ENCODE measurements around the gene SOAT2. TPM values are rescaled to one million over a fixed set of nuclear protein-coding genes. Genes with fewer than 3 reads are reported as not detected.

SOAT2 gene
- total RNA-seq, 1 donor from 2014 or later = not detected

DNA sequence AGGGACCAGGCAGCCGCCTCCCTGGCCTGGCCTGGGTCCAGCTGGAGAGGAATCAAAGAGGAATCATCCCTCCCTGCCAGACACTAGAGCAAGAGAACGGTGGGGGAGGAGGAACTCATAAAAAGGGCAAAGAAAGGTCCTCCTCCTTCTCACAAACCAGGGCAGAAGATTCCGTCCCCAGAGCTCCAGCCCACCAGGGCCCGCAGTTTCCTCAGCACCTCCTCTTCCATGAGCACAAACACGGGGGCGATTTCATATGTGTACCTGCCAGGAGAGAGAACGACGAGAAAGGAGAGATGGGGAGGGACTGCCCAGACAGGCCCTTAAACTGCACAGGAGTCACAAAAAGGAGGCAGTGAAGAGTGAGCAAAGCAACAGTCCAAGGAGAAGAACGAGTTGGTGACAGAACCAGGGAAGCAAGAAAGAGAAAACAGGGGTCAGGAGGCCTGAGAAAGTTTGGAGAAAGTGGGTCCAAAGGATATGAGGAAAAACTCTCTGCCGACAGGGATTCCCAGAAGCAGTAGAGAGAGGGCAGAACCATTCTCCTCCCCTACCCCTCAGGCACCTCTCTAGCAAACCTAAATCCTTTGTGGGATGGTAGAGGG is 68.5 kb downstream of the SOAT2 start:
- no peak for DNase-seq (ENCODE audit: low read depth)

DNA sequence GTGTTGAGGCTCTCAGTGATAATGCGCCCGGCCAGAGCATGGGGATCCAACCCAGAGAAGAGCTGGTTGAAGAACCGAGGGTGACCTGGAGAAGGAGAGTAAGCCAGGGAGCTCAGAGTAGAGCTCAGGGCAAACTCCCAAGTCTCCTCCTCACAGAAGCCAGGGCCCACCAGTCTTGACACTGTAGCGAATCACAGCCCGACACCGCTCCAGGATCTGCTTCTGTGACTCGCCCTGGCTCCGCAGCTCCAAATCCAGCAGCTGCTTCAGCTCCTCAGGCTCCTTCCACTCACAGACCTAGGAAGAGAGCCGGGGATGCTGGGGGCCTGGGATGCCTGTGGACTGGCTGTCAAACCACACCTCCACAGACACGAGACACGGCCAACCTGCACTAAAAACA is 69.1 kb downstream of the SOAT2 start:
- H3K4me3 ChIP-seq (ENCODE audit: low read depth, low read length) = no peak overlapping the region
- H3K27me3 ChIP-seq (ENCODE audit: control insufficient read depth, insufficient read depth, low read length) = no peaks in the 10 kb centered on the region
- TF ChIP-seq, protein P1, sequence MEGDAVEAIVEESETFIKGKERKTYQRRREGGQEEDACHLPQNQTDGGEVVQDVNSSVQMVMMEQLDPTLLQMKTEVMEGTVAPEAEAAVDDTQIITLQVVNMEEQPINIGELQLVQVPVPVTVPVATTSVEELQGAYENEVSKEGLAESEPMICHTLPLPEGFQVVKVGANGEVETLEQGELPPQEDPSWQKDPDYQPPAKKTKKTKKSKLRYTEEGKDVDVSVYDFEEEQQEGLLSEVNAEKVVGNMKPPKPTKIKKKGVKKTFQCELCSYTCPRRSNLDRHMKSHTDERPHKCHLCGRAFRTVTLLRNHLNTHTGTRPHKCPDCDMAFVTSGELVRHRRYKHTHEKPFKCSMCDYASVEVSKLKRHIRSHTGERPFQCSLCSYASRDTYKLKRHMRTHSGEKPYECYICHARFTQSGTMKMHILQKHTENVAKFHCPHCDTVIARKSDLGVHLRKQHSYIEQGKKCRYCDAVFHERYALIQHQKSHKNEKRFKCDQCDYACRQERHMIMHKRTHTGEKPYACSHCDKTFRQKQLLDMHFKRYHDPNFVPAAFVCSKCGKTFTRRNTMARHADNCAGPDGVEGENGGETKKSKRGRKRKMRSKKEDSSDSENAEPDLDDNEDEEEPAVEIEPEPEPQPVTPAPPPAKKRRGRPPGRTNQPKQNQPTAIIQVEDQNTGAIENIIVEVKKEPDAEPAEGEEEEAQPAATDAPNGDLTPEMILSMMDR (IDR thresholded peaks at IDR 0.05; ENCODE audit: insufficient read depth, low read length, severe bottlenecking) = no peak
- peaks cover 11% of the 10 kb centered on the region for H3K36me3 ChIP-seq (ENCODE audit: control insufficient read depth, insufficient read depth, low read length)
- FAIRE-seq (no peak), DNase-seq (ENCODE audit: low read depth) (no peak)

More for the DNA sequence above, 68.5 kb downstream of the SOAT2 start:
- TF ChIP-seq, protein P1 (IDR thresholded peaks at IDR 0.05; ENCODE audit: insufficient read depth, low read length, severe bottlenecking) = no peak
- FAIRE-seq = no peak
- Histone ChIP-seq H3K27me3 (ENCODE audit: control insufficient read depth, insufficient read depth, low read length) (no peaks in the 10 kb centered on the region), H3K36me3 (ENCODE audit: control insufficient read depth, insufficient read depth, low read length) (peaks cover 11% of the 10 kb centered on the region), H3K4me3 (ENCODE audit: low read depth, low read length) (no peak overlapping the region)

DNA sequence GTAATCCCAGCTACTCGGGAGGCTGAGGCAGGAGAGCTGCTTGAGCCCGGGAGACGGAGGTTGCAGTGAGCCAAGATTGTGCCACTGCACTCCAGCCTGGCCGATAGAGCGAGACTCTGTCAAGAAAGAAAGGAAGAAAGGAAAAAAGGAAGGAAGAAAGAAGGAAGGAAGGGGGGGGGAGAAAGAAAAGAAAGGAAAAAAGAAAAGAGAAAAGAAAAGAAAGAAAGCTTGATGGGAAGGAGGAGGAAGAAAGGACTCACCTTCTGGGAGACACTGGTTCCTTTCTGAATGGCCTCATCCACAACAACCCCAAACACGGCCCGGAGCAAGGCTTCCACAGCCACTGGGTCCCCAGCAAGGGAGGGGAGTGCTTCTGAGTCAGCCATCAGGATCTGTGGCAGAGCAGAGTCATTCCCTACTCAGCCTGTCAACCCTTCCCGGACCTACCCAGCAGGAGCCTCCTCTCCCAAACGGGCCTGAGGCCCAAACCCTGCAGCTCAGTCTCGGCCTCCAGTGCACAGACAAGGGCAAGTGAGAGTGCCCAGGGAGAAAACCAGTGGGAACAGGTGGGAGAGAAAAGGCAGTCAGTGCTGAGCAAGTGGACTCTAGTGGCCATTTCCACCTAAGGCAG is 69.9 kb downstream of the SOAT2 start:
- DNase-seq (ENCODE audit: low read depth) (peak; percentile 42), FAIRE-seq (no peak)
- Histone ChIP-seq H3K27me3 (ENCODE audit: control insufficient read depth, insufficient read depth, low read length) (no peaks in the 10 kb centered on the region), H3K4me3 (ENCODE audit: low read depth, low read length) (no peak overlapping the region), H3K36me3 (ENCODE audit: control insufficient read depth, insufficient read depth, low read length) (peaks cover 11% of the 10 kb centered on the region)
- TF ChIP-seq, protein P1 (IDR thresholded peaks at IDR 0.05; ENCODE audit: insufficient read depth, low read length, severe bottlenecking) = no peak

Other genes with a start within 250 kb of the SOAT2 start
- 146 and 309 TPM in 2 replicates for gene KRT8, start 198.4 kb upstream of the SOAT2 start, total RNA-seq
- 387 and 526 TPM in 2 replicates for gene KRT18, start 154.4 kb upstream of the SOAT2 start, total RNA-seq
- 1,485 and 2,183 TPM in 2 replicates for gene EIF4B, start 97.0 kb upstream of the SOAT2 start, total RNA-seq
- gene TNS2, start 53.4 kb upstream of the SOAT2 start, total RNA-seq = 1.3 and 1.8 TPM in 2 replicates
- gene SPRYD3, start 24.1 kb upstream of the SOAT2 start, total RNA-seq = 18.7 and 25.9 TPM in 2 replicates
- 75.5 and 81.6 TPM in 2 replicates for gene IGFBP6, start 5.8 kb upstream of the SOAT2 start, total RNA-seq
- 15.2 and 16.6 TPM in 2 replicates for gene ZNF740, start 77.2 kb downstream of the SOAT2 start, total RNA-seq
- 6.6 and 11.1 TPM in 2 replicates for gene CSAD, start 77.4 kb downstream of the SOAT2 start, total RNA-seq
- 8.4 and 15.7 TPM in 2 replicates for gene ITGB7, start 103.8 kb downstream of the SOAT2 start, total RNA-seq
- gene RARG, start 128.7 kb downstream of the SOAT2 start, total RNA-seq = 24.7 and 74.6 TPM in 2 replicates
- 0.26 and 1.4 TPM in 2 replicates for gene ESPL1, start 164.8 kb downstream of the SOAT2 start, total RNA-seq
- 341 and 429 TPM in 2 replicates for gene PFDN5, start 192.1 kb downstream of the SOAT2 start, total RNA-seq
- gene MYG1, start 196.2 kb downstream of the SOAT2 start, total RNA-seq = 24.3 and 29.7 TPM in 2 replicates
- gene AAAS, start 218.1 kb downstream of the SOAT2 start, total RNA-seq = 28.9 and 31.9 TPM in 2 replicates
- not detected in 2 replicates for gene SP7, start 232.9 kb downstream of the SOAT2 start, total RNA-seq